Astrocyte of the hippocampus (primary cell): ENCODE results near the gene DDX31.
A peak's percentile ranks its signal among the peaks of the same experiment; 100 is the strongest.

ENCODE experiments used
- DNase-seq: peaks from one replicate; pipeline ENCODE4 v3.0.0; 2011; ENCODE audit warnings: low read depth, low spot score

The DDX31 gene

DNA sequence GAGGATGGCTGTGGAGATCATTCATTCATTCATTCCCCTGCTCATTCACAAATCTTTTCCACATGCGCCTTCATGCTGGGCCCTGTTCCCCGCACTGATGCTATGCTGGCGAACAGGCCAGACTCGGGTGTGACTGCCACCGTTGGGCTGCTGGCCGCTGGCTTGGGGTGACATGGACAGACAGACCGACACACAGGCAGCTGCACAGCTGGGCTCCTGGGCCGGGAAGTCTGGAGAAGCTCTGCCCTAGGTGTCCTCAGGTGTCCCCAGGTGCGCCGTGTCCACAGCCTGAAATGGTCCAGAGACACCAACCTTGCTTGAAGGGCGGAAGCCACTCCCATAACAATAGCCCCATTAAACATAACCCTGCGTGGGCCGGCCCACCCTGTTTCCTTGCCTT lies 122.3 kb downstream of the DDX31 start:
- no peak for DNase-seq

DNA sequence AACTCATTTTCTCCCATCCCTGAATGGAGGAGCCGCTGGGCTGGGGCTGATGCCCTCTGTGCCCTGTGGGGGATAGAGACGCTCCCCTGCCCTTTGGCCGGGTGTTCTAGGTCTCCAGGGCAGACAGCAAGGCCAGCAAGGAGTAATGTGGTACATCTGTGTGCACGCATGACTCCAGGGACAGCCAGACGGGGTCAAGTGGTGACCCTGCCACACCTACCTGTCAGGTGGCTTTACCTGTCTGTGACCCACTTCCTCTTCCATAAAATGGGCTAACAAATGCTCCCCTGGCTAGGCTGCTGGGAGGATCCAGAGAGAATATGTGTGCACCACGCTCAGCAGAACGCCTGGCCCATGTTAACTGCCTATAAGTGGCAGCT lies 122.7 kb downstream of the DDX31 start:
- DNase-seq = no peak

DNA sequence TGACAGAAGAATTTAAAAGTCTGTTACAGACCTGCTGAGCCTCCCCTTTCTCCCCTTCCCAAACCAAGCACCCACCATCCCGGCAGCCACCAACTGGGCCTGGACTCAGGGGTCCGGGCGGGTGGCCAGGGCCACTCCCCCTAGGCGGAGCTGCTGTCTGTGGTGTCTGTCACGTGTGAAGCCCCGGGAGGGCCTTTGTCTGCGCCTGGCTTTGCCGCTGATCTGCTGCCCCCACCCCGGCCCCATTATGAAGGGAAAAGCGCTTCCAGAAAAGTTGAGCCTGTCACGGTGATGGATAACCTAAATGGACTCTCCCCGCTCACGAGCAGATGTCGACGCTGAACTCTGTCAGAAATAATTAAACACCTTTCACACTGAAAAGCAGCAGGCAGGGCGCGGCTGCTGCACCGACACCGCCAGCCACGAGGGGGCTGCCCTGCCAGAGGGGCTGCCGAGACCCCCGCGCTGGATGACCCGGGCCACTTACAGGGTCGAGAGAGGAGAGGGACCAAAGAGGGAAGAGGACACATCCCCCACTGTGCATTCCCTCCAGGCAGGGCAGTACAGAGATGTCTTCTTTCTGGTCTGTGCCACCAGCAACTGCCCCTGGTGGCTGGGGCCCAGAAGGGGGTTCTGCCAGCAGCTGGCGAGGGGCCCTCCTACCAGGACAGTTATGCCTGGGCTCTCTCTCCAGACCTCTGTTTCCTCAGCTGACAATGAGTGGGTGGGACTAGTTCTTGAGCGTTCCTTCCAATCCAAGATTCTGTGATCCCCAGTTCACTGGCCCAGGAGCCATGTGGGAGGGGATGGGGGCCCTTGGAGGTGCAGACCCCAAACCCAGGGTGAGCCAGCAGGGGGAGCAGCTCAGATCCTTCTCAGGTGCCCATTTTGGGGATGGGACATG lies 123.4 kb downstream of the DDX31 start:
- DNase-seq = peak; percentile 72

DNA sequence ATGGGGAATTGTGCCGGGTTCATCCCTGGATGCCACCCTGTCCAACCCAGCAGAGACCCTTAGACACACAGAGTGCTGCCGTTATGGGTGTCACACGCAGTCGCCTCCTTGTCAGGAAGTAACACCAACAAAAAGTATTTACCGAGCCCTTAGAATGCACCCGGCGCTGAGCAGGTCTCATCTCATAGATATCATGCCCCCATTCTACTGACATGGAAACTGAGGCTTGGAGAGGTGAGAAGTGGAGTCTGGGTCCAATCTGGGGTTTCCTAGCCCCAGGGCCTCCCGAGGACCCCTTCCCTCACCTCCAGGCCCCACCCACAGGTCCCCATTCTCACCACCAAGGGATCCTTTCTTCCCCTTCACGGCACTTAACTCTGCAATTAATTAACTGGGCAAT lies 124.2 kb downstream of the DDX31 start:
- no peak for DNase-seq

DNA sequence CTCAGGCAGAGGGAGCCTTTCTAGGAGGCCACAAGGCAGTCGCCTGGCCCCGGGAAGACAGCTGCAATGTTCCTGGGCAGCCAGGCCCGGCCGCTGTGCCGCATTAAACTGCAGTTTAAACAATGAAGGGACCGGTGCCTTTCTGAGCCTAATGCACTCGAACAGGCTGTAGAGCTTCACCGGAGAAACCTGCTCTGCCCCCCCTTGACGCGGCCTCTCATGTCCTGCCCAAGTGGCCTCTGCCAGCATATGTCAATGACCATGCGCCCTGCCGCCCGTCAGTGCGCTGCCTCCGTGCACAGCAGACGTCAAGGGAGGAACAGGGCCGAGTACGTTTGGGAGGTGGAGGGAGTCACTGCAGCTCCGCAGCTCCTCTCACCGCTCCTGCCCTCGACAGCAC lies 125.8 kb downstream of the DDX31 start:
- DNase-seq = no peak

DNA sequence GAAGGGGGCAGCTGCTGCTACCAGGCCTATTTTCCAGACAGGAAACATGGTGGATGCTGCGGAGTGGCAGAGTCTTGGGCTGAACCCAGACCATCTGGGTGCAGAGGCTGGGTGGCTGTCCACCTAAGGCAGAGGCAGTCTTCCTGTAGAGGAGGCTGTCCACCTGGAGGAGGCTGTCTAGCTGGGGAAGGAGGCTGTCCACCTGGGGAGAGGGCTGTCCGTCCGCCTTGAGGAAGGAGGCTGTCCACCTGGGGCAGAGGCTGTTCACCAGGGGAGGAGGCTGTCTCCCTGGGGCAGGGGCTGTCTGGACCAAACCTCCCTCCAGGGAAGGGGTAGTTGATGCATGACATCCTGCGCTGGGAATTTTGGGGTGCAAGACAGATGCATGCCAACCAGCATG lies 126.5 kb downstream of the DDX31 start:
- DNase-seq = no peak
